HG03139 (cell line): Measurements from ENCODE around the gene USP37.

Experiments used
- ATAC-seq: cut with Tn5 transposase; IDR thresholded peaks from one replicate; pipeline ENCODE4 v1.9.1; 2021; ENCODE audit not compliant: unreplicated experiment

USP37 gene

GRCh38 chr2:218404351-218405085 is 163.6 kb downstream of the USP37 start:
- no peak for ATAC-seq

GRCh38 chr2:218403810-218404209 is 164.3 kb downstream of the USP37 start:
- ATAC-seq: no peak

GRCh38 chr2:218402911-218403411 is 165.2 kb downstream of the USP37 start:
- no peak for ATAC-seq

- no peak for ATAC-seq
These were observed 165.7 kb downstream of the USP37 start for GRCh38 chr2:218402491-218402901.

GRCh38 chr2:218401890-218402289 is 166.3 kb downstream of the USP37 start:
- ATAC-seq: no peak

GRCh38 chr2:218400930-218401881 is 166.9 kb downstream of the USP37 start:
- ATAC-seq: no peak
